ENCODE data around the gene GSG1L2.

The GSG1L2 gene

GRCh38 chr17:9821921-9822320 is at the start of gene GSG1L2:
Gene GSG1L2, minus strand, starts transcription at chr17:9822079. Its CDS starts 8 bp downstream, at chr17:9822071.
- DNase-seq (ENCODE audit: low read depth in 1 of 2, low spot score in 1 of 2): no peak

GRCh38 chr17:9868552-9868951 is 46.7 kb upstream of the GSG1L2 start:
- no peak for DNase-seq (ENCODE audit: low read depth in 1 of 2, low spot score in 1 of 2)

GRCh38 chr17:9865586-9865985 is 43.7 kb upstream of the GSG1L2 start:
- DNase-seq (ENCODE audit: low read depth in 1 of 2, low spot score in 1 of 2): no peak

GRCh38 chr17:9862949-9863348 is 41.1 kb upstream of the GSG1L2 start:
- DNase-seq (ENCODE audit: low read depth in 1 of 2, low spot score in 1 of 2): no peak

GRCh38 chr17:9862220-9862619 is 40.3 kb upstream of the GSG1L2 start:
- DNase-seq (ENCODE audit: low read depth in 1 of 2, low spot score in 1 of 2): no peak

- DNase-seq (ENCODE audit: low read depth in 1 of 2, low spot score in 1 of 2): no peak
Observed at GRCh38 chr17:9860851-9861250, 39.0 kb upstream of the GSG1L2 start.

- no peak for DNase-seq (ENCODE audit: low read depth in 1 of 2, low spot score in 1 of 2)
Observed at GRCh38 chr17:9859781-9860180, 37.9 kb upstream of the GSG1L2 start.

GRCh38 chr17:9855036-9855435 is 33.2 kb upstream of the GSG1L2 start:
- no peak for DNase-seq (ENCODE audit: low read depth in 1 of 2, low spot score in 1 of 2)

- no peak for DNase-seq (ENCODE audit: low read depth in 1 of 2, low spot score in 1 of 2)
Observed at GRCh38 chr17:9854255-9854654, 32.4 kb upstream of the GSG1L2 start.

GRCh38 chr17:9850151-9850550 is 28.3 kb upstream of the GSG1L2 start:
- DNase-seq (ENCODE audit: low read depth in 1 of 2, low spot score in 1 of 2): no peak

GRCh38 chr17:9845306-9845705 is 23.4 kb upstream of the GSG1L2 start:
- DNase-seq (ENCODE audit: low read depth in 1 of 2, low spot score in 1 of 2): no peak

- DNase-seq (ENCODE audit: low read depth in 1 of 2, low spot score in 1 of 2): no peak
Observed at GRCh38 chr17:9844153-9844552, 22.3 kb upstream of the GSG1L2 start.

GRCh38 chr17:9843152-9844010 is 21.5 kb upstream of the GSG1L2 start:
- no peak for DNase-seq (ENCODE audit: low read depth in 1 of 2, low spot score in 1 of 2)

GRCh38 chr17:9842057-9842758 is 20.3 kb upstream of the GSG1L2 start:
- DNase-seq (ENCODE audit: low read depth in 1 of 2, low spot score in 1 of 2): no peak

- no peak for DNase-seq (ENCODE audit: low read depth in 1 of 2, low spot score in 1 of 2)
Observed at GRCh38 chr17:9839433-9839832, 17.6 kb upstream of the GSG1L2 start.

- DNase-seq (ENCODE audit: low read depth in 1 of 2, low spot score in 1 of 2): no peak
Observed at GRCh38 chr17:9837551-9838471, 15.9 kb upstream of the GSG1L2 start.

GRCh38 chr17:9833922-9834321 is 12.0 kb upstream of the GSG1L2 start:
- no peak for DNase-seq (ENCODE audit: low read depth in 1 of 2, low spot score in 1 of 2)

- DNase-seq (ENCODE audit: low read depth in 1 of 2, low spot score in 1 of 2): no peak
Observed at GRCh38 chr17:9830711-9831110, 8.8 kb upstream of the GSG1L2 start.

GRCh38 chr17:9829343-9829742 is 7.5 kb upstream of the GSG1L2 start:
- no peak for DNase-seq (ENCODE audit: low read depth in 1 of 2, low spot score in 1 of 2)

GRCh38 chr17:9828296-9829295 is 6.7 kb upstream of the GSG1L2 start:
- DNase-seq (ENCODE audit: low read depth in 1 of 2, low spot score in 1 of 2): no peak

All from stimulated activated CD4-positive, alpha-beta T cell treated with anti-CD3 and anti-CD28 coated beads, Interleukin-15, amount 100 ng/mL, for 1 hour (primary cell).